HepG2 (cell line): ENCODE data around the gene ENTPD2. TPM values are rescaled to one million over a fixed set of nuclear protein-coding genes. Genes with fewer than 3 reads are reported as not detected.

Experiments
- E2F5 ChIP-seq: sonication (generic); formaldehyde crosslinking; conservative IDR thresholded peaks from 2 replicates; pipeline ENCODE4 v1.4.0; 2020; ENCODE audit warnings: missing genetic modification reagents
- TFAP4 ChIP-seq: sonication (generic); IDR thresholded peaks from 2 replicates; pipeline ENCODE4 v1.6.1; 2016; ENCODE audit warnings: low read depth, borderline replicate concordance
- TGIF2 ChIP-seq: IDR thresholded peaks from 2 replicates; pipeline ENCODE4 v1.6.1; 2016; ENCODE audit warnings: control low read depth, missing compliant biosample characterization
- TOPORS ChIP-seq: sonication (generic); formaldehyde crosslinking; IDR thresholded peaks from 2 replicates; pipeline ENCODE4 v1.8.0; 2023; ENCODE audit warnings: mild to moderate bottlenecking, missing genetic modification reagents
- ZFAT ChIP-seq: sonication (generic); formaldehyde crosslinking; conservative IDR thresholded peaks from 2 replicates; pipeline ENCODE4 v1.8.1; 2023; ENCODE audit warnings: missing genetic modification reagents, inconsistent platforms
- ZFX ChIP-seq: sonication (generic); formaldehyde crosslinking; IDR thresholded peaks from 2 replicates; pipeline ENCODE4 v1.4.0; 2020; ENCODE audit warnings: mild to moderate bottlenecking, low read depth, missing genetic modification reagents, moderate library complexity
- ZMAT3 ChIP-seq: sonication (generic); formaldehyde crosslinking; conservative IDR thresholded peaks from 2 replicates; pipeline ENCODE4 v1.7.0; 2021; ENCODE audit warnings: missing genetic modification reagents
- ZNF251 ChIP-seq: sonication (generic); formaldehyde crosslinking; IDR thresholded peaks from 2 replicates; pipeline ENCODE4 v1.9.0; 2021; ENCODE audit warnings: mild to moderate bottlenecking, missing genetic modification reagents
- ZNF34 ChIP-seq: sonication (generic); formaldehyde crosslinking; IDR thresholded peaks from 2 replicates; pipeline ENCODE4 v1.4.0; 2020; ENCODE audit warnings: mild to moderate bottlenecking, missing genetic modification reagents, borderline replicate concordance
- ZNF407 ChIP-seq: sonication (generic); formaldehyde crosslinking; IDR thresholded peaks from one replicate; pipeline ENCODE4 v1.5.1; 2020; ENCODE audit warnings: mild to moderate bottlenecking, missing genetic modification reagents; ENCODE audit errors: not compliant biosample characterization
- ZNF501 ChIP-seq: sonication (generic); formaldehyde crosslinking; IDR thresholded peaks from 2 replicates; pipeline ENCODE4 v1.5.1; 2020; ENCODE audit warnings: mild to moderate bottlenecking, moderate library complexity, missing genetic modification reagents
- ZNF574 ChIP-seq: sonication (generic); formaldehyde crosslinking; IDR thresholded peaks from 2 replicates; pipeline ENCODE4 v1.4.0; 2020; ENCODE audit warnings: missing genetic modification reagents
- polyA plus RNA-seq, 8 experiments: library from polyadenylated mRNA; depleted of rRNA in 3 of 8; stranded (reverse) in 7 of 8; unstranded in 1 of 8; fragments of >200 nt; fragmentation: Illumina TruSeq in 4 of 8; extraction: Trizol in 4 of 8; gene quantifications; 2 replicates each; pipeline versions ENCODE4 v1.2.1 to v1.2.3, GENCODE V29; 2011 to 2016; ENCODE audit warnings: low read depth in 4 of 8, missing spikeins in 1 of 8, mixed read lengths in 1 of 8; ENCODE audit not compliant: insufficient read depth in 1 of 8
- total RNA-seq, 5 experiments: library from RNA; depleted of rRNA; stranded (reverse); fragments of >200 nt; fragmentation: Illumina TruSeq; extraction: Trizol; gene quantifications; 2 replicates each; pipeline ENCODE4 v1.2.3, GENCODE V29; 2016; ENCODE audit warnings: low read depth in 1 of 5
- TF ChIP-seq, protein P1 (sequence below): sonication (generic); formaldehyde crosslinking; IDR thresholded peaks from 2 replicates; pipeline ENCODE4 v1.9.0; 2022; ENCODE audit warnings: low read depth, missing genetic modification reagents

Gene ENTPD2
- total and polyA plus RNA-seq, 2 of the 13 experiments (the other 11 are each of a cell fraction or from before 2014, with no cell fraction given): 0.95 to 3.2 TPM

GRCh38 chr9:137046088-137046787 is 7.6 kb downstream of the ENTPD2 start, which contains the start of gene NPDC1 (continued):
- peak; percentile 94; the same call in 1 of the 2 replicates for TF ChIP-seq ZNF34 (CRISPR knock-in tag)
- peak; percentile 66 for TF ChIP-seq ZFX (CRISPR knock-in tag)
- TF ChIP-seq ZFAT (CRISPR knock-in tag): no peak
- peak; percentile 80 for TF ChIP-seq ZNF501
- peak; percentile 64; the same call in 1 of the 2 replicates for TF ChIP-seq TFAP4
- TF ChIP-seq, protein P1, sequence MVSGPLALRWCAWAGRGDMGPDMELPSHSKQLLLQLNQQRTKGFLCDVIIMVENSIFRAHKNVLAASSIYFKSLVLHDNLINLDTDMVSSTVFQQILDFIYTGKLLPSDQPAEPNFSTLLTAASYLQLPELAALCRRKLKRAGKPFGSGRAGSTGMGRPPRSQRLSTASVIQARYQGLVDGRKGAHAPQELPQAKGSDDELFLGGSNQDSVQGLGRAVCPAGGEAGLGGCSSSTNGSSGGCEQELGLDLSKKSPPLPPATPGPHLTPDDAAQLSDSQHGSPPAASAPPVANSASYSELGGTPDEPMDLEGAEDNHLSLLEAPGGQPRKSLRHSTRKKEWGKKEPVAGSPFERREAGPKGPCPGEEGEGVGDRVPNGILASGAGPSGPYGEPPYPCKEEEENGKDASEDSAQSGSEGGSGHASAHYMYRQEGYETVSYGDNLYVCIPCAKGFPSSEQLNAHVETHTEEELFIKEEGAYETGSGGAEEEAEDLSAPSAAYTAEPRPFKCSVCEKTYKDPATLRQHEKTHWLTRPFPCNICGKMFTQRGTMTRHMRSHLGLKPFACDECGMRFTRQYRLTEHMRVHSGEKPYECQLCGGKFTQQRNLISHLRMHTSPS (CRISPR knock-in tag): 0 out of 2 replicates have a peak, but pooled peaks have one; percentile 26
- TF ChIP-seq ZNF251 (CRISPR knock-in tag): no peak
- 0 out of 2 replicates have a peak, but pooled peaks have one; percentile 51 for TF ChIP-seq TOPORS (CRISPR knock-in tag)
- peak; percentile 73 for TF ChIP-seq ZNF574 (CRISPR knock-in tag)
- 0 out of 2 replicates have a peak, but pooled peaks have one; percentile 33 for TF ChIP-seq E2F5 (CRISPR knock-in tag)
- 0 out of 2 replicates have a peak, but pooled peaks have one; percentile 55 for TF ChIP-seq ZMAT3
- peak; percentile 93 for TF ChIP-seq TGIF2 (CRISPR knock-in tag)
- peak; percentile 32 for TF ChIP-seq ZNF407
